GM18517 (cell line): ENCODE results near the gene NRTN.
"Not testable (repeated sequence)": the region's sequence is repeated elsewhere in the genome, so short reads cannot be mapped to it uniquely, and the experiment has no call there.

Experiments
- ATAC-seq: cut with Tn5 transposase; IDR thresholded peaks from one replicate; pipeline ENCODE4 v1.9.1; 2021; ENCODE audit warnings: mild to moderate bottlenecking, moderate library complexity; ENCODE audit not compliant: unreplicated experiment

Gene NRTN, protein sequence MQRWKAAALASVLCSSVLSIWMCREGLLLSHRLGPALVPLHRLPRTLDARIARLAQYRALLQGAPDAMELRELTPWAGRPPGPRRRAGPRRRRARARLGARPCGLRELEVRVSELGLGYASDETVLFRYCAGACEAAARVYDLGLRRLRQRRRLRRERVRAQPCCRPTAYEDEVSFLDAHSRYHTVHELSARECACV

DNA sequence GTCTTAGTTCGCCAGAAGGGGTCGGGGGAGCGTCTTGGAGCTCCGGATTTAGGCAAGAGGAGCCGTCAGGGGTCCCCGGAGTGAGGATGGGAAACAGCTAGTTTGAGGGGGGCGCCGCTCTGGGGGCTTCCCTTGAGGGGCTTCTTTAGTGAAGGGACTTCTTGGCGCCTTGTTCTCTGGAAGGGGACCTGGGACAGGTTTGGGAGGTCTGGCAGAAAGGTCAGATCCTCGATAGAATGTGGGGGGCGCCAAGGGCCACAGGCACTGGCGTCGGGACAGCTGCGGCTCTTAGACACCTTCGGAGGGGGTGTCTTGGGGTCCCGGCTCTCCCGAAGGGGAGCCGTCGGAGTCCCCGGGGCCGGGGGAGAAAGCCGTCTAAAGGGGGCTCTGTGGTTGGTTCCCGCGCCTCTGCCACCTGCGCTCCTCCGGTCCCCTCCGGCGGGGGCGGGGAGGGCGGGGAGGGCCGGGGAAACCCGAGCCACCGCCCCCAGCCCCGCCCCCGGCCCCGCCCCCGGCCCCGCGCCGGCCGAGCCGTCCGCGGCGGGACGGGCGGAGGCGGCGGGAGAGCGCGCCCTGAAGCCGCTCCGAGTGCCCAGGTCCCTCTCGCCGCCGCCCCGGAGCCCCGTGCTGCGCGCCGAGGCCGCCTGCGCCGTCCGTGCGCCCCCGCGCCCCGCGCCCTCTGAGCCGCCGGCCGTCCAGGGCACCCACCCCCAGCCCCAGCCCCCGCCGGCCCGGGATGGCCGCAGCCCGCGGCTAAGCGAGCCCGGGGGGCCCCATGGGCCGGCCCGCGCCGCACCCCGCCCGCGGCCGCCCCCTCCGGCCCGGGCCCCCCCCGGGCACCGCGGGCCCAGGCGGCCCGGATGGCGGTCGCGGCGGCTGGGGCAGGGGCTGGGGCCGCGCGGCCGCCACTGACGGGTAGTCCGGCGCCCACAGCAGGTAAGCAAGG is at the start of gene NRTN:
NRTN (plus strand) TSS at position 552 of the 946 bp plus-strand sequence. CDS start 19,099 bp downstream, outside the sequence.
- ATAC-seq: no peak

DNA sequence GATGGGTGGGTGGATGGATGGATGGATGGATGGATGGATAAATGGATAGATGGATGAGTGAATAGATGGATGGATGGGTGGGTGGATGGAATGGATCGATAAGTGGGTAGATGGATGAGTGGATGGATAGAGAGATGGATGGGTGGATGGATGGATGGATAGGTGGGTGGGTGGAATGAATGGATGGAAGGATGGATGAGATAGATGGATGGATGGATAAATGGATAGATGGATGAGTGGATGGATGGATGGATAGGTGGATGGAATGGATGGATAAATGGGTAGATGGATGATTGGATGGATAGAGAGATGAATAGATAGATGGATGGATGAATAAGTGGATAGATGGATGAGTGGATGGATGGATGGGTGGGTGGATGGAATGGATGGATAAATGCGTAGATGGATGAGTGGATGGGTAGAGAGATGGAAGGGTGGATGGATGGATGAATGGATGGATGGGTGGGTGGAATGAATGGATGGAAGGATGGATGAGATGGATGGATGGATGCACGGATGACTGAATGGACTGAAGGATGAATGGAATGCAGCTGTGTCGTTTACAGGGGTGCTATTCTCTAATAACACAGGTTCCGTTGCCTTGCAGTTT is 42.2 kb upstream of the NRTN start:
- no peak for ATAC-seq

DNA sequence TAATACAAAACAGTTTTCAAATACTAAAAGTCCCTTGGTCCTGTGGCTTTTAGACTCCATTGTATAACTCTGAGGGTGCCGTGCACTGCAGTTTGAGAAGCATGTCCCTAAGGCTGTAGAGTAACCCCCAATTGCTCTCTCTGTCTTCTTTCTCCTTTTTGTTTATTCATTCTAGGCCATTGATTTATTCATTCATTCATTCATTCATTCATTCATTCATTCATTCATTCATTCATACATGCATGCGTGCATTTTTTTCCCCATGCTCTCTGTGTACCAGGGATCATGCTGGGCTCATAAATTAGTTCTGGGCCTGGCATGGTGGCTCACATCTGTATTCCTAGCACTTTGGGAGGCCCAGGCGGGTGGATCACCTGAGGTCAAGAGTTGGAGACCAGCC is 39.6 kb upstream of the NRTN start:
- ATAC-seq: no peak

DNA sequence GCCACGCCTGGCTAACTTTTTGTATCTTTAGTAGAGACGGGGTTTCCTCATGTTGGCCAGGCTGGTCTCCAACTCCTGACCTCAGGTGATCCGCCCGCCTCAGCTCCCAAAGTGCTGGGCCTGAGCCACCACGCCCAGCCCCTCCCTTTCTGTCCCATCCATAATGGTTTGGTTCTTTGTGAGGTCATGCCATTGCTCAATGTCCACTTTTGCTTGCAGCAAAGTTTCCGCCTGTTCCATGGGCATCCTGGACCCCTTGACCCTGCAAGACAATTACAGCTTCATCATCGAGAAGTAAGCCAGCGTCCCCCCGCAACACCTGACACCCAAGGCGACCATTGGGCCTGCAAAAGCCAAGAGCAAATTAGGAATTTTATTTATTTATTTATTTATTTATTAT is 36.9 kb upstream of the NRTN start:
- ATAC-seq: no peak

DNA sequence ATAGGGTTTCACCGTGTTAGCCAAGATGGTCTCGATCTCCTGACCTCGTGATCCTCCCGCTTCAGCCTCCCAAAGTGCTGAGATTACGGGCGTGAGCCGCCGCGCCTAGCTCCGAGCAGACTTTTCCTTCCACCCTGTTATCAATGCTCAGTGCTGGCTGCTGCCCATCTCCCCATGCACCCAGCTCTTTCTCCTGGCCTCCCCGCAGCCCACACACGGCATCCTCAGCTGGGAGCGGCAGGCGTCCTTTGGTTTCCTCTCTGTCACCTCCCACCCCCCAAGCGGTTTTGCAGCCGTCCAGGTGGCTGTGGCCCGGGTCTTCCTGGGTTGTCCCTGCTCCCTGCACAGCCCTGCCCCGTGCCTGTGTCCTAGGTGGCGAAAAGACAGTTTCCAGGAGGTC is 32.5 kb upstream of the NRTN start:
- no peak for ATAC-seq

DNA sequence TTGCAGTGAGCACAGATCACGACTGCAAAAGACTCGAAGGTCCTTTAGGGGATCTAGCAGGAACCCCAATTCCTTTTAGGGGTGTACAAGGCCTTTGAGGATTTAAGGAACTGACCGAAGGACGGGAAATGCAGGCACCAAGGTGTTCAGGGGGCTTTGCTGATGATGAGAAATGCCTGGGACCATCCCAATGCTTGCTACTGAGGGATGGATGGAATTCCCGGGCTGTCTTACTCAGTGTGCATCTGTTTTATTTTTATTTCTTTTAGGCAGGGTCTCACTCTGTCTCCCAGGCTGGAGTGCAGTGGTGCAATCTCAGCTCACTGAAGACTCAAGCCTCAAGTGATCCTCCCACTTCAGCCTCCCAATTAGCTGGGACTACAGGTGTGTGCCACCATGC is 31.6 kb upstream of the NRTN start:
- ATAC-seq: no peak

DNA sequence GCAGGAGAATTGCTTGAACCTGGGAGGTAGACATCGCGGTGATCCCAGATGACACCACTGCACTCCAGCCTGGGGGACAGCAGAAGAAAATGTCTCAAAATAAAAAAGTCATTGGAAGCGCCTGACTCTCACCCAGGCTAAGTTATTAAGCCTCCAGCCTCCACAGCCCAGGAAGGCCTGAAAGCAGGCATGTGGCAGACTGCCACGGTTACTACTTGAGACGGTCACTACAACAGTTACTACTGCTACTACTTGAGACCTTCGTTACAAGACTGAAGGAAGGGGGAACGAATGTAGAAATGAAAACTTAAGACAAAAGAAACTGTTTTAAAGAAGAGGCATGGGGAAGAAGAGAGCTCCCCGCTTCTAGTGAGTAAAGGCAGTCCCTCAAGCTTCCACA is 29.9 kb upstream of the NRTN start:
- ATAC-seq: no peak

DNA sequence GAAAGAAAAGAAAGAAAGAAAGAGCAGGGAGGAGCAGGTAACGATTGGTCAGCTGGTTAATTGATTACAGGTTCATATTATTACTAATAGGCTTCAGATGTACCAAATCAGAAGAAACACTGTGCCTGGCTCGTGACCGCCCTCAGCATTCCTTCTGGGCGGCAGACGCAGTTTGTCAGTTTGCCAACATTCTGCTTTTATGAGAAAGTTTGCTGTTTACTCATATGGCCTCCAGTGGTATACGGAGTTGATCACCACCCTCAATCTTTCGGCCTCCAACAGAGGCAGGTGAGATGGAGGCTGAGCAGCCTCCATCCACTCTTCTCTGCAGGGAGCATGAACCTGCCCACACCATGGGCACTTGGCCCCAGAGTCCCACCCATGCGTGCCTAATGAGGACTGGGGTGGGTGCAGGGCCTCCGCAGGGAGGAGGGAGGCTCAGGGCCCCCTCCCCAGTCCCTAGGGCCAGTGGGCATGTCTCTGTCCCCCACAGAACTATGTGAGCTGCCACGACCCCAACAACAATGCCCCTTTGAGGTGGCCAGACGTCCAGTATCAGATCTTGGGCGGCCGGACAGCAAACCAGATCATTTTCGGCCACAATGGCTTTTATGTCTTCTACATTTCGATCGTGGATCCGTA is 29.1 kb upstream of the NRTN start:
- no peak for ATAC-seq

DNA sequence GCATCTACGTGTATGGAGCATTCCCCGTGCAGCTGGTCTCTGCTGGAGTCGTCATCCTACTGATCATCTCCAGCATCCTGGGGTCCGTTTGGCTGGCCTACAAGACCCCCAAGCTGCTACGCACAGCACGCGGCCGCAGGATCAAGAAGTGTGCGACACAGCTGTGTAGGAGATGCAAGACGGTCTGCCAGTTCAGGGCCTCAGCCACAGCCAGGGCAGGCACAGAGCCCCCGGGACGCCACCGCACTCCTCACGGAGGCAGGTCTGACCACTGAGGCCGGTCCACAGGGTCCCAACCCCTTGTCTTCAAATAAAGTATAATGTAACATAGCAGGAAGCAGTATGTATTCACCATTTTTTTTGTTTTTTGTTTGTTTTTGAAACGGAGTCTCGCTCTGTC is 26.5 kb upstream of the NRTN start:
- ATAC-seq: no peak

DNA sequence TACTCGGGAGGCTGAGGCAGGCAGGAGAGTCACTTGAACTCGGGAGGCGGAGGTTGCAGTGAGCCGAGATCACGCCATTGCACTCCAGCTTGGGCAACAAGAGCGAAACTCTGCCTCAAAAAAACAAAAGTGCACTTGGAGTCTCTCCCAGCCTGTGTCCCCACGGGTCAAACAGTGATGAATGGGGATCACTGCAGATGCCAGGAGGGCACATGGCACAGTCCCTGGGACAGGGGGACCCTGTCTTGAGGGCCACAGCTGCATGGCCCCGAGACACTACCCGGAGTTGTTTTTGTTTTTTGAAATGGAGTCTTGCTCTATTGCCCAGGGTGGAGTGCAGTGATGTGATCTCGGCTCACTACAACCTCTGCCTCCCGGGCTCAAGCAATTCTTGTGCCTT is 24.0 kb upstream of the NRTN start:
- not testable (repeated sequence) for ATAC-seq

DNA sequence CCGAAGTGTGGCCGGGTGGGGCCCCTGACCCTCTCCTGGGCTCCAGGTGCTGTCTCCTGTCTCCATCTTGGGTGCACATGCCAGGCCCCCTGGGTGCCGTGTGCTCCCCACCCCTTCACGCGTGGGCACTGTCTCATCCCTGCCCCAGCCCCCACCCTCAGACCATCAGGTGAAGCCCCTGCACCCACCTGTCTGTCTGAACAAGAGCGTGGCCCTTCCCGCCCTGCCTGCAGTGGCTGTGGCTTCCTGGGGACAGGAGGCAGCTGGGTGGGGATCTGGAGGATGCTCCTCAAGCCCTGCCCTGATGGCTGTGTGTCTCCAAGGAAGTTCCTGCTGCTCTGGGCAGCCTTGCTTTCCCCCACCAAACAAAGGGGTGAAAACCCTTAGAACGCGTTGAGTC is 22.5 kb upstream of the NRTN start:
- ATAC-seq: no peak

DNA sequence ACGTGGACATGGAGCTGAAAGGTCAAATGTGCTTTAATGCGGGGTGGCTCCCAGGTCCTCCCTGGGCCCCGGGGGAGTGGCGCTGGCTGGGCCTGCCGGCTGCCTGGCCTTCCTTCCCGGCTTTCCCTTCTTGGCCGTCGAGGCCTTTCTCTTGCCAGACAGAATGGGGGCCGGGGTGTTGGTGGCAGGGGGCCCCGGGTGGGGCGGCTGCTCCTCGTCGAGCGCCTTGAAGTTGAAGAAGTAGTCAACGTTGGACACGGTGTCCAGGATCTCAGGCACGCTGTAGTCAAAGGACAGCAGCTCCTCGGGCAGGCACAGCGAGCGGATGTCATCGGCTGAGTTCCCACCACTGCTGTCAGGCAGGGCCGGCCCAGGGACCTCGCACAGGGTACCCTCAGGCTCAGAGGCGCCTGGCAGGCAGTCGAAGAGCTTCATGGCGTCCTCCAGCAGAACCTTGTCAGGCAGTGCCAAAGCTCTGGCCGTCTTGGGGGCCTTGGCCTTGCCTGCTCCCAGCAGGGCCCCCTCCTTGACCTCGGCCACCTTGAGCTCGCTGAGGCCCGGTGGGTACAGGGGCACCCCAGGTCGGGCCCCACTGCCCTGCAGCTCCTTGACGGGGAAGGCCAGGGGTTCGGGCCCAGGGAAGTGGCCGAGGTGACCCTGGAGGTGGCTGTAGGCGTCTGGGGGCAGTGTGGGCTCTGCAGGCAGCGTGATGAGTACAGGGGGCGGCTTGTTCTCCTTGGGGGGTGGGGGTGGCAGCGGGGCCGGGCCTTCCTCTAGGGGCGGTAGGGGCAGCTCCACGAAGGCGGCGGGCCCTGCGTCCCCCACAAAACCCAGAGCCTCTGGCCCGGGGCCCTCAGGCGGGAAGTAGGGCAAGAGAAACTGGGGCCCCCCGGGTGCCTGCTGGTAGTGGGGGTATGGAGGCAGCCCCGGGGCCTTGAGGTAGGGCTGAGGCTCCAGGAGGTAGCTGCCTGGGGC is 21.6 kb upstream of the NRTN start:
- ATAC-seq: no peak

DNA sequence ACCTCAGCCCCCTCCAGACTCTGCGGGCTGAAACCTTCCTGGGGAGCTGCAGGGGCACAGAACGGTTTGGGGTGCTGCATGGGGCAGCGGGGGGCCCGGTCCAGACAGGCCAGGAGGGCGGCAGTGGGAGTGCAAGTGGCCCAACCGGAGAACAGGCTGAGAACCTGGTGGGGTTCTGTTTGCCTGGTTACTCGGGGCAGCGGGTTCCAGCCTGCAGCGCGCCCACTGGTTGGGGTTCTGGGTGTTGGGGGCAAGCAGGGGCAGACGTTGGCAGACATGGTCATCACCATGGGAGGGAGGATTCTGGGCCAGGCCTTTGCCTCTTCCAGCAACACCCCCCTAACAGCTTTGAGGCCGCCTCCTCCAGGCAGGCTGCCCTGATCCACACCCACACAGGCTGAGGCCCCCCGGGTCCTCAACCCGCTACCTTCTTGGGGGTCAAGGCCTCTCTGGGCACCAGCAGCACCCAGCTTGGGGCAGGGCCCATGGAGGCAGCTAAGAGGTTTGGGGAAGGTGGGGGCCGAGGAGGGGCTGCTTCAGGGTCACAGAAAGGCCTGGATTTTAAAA is 20.2 kb upstream of the NRTN start, which contains the start of gene PRR22:
PRR22 (minus strand) TSS at position 166 of the 567 bp plus-strand sequence; CDS start at position 80, 86 bp downstream.
- no peak for ATAC-seq

DNA sequence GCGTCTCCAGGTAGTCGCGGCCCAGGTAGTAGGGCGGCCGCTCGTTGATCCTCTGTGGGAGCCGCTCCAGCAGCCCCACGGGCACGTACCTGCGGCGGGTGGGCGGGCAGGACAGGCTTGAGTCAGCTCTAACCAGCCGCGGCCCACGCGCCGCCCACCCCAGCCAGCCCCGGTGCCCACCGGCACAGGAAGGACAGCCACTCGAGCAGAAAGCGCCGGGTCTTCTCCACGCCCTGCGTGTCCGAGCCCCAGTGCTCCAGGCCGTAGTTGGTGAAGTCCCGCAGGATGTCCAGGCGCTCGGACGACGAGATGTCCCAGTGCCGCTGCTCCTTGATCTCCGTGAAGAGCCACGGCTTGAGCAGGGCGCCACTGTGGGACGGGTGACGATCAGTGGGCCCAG is 19.4 kb upstream of the NRTN start:
- ATAC-seq: no peak

DNA sequence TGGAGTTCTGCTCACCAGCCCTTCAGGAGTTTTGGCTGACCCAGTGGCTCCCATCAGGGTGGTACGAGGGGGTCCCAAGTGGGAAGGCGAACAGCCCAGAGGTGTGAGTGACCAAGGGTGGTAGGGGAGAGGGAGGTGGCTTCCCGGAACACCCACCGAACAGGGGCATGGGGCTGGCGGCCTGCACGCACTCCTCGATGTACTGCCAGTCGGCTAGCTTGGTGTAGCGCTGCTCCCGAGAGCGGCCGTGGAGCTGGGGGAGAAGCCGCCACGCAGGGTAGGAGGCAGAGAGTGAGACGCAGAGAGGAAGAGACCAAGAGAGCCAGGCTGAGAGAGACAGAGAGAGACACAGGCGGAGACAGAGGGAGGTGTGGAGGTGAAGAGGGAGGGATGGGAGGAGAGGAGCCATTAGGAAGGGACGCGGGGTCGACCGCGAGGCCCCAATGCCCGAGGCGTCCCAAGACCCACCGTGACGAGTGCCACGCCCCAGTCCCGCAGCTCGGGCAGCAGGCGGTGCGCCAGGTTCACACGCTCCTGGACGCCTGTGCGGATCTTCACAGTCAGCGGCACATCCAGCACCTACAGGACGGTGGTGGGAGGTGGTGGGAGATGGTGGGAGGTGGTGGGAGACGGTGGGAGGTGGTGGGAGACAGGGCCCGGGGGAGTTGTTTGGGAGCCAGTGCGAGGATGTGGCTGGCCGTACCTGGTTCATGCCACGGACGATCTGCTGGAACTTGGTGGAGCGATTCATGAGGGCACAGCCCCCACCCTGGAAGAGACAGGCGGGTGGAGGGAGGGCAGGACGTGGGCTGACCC is 18.1 kb upstream of the NRTN start:
- ATAC-seq: no peak

DNA sequence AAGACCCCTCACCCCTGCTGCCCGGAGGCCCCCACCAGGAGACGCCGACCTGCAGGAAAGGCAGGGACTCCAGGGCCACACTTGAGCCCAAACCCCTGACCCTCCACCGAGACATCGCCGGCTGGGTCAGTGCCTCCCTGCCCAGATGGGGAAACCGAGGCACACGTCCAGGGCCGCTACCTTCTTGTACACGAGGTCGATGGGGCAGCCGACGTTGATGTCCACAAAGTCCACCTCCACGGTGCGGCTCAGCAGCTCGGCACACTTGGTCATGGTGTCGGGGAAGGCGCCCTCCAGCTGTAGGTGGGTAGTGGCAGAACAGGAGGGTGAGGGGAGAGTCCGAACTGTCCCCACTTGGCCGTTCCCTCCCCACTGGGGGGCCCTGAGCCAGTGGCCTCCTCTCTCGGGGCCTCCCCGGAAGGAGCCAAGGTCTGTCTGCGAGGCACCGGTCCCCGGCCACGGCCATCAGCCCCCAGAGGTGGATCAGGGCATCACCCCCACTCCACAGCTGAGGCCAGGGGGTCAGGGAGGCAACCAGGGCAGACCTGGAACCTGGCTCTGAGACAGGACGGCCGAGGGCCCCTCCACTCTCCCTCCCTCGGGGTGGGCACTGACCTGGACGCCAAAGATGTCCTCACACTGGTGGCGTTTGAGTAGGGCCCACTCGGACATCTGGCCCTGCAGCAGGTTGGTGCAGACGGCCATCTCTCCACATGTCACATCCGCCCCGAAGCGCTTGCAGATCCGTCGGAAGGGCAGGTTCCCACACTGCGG is 17.3 kb upstream of the NRTN start:
- no peak for ATAC-seq

DNA sequence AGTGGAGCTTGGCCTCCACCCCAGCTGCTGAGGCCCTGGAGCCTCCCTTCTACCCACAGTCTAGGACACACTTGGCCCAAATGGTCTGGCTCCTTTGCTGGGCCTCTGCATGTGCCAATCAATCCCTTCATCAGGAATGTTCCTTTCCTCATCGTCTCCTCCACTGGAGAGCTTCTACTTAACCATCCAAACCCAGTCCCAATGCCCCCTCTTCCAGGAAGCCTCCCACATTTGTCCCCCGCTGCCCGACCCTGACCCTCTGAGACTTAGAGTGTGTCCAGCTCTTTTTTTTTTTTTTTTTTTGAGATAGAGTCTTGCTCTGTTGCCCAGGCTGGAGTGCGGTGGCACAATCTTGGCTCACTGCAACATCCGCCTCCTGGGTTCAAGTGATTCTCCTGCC is 16.4 kb upstream of the NRTN start:
- no peak for ATAC-seq

DNA sequence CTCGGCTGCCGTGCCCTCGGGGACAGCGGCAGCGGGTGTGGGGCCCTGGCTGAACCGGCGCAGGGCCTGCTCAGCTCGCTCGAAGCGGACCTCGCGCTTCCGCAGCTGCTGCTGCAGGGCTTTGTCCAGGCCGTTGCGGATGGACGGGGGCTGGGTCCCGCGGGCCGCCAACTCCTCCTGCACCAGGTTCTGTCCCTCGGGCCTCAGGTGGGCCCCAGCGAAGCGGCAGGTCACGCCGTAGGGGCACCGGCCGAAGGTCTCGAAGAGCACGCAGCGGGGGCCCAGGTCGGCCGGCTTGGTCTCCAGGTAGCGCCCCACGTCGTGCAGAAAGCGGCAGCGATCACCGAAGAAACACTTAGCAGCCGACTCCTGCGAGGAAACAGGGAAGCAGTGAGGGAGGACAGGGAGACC is 15.5 kb upstream of the NRTN start:
- no peak for ATAC-seq
